ENCODE data around the gene AP1B1. TPM values are rescaled to one million over a fixed set of nuclear protein-coding genes. Genes with fewer than 3 reads are reported as not detected.

The AP1B1 gene
- total and polyA plus RNA-seq, 2 donors = 33.0 to 33.2 TPM

DNA sequence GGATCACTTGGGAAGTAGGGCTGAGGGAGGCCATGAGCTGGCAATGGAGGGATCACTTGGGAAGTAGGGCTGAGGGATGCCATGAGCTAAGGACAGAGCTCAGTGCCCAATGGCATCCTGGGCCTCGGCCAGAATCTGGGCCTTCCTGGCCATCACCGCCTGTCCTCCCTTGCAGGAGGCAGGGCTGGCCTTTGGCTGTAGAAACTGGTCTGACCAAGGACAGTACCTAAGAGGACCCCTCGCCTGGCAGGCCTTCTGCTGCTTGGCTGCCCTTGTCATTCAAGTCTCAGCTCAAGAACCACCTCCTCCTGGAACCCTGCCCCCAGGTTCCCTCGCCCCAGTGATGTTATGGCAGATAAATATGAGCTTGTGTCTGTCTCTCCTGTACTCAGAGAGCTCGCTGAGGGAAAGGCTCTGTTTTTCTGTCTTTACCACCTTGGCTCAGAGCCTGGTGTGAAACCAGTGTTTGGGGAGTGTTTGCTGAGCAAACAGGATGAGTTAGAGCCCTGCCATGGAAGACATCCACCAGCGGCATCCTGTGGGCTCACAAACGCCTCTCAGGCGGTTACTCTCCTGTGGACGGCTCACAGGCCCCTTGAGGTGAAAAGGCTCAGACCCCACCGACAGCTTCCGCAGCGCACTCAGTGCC, 53.5 kb downstream of the AP1B1 start:
- Histone ChIP-seq H3K9me3 (ENCODE audit: control insufficient read depth in 2 of 2, insufficient read depth in 1 of 2, low read length in 1 of 2) (no peaks in the 10 kb centered on the region), H3K36me3 (ENCODE audit: control insufficient read depth in 2 of 2, insufficient read depth in 2 of 2, low read length in 1 of 2) (peaks cover 72 to 89% of the 10 kb centered on the region in 2 donors)
- 96% methylated on average over 12 of the region's 12 CpGs for WGBS

DNA sequence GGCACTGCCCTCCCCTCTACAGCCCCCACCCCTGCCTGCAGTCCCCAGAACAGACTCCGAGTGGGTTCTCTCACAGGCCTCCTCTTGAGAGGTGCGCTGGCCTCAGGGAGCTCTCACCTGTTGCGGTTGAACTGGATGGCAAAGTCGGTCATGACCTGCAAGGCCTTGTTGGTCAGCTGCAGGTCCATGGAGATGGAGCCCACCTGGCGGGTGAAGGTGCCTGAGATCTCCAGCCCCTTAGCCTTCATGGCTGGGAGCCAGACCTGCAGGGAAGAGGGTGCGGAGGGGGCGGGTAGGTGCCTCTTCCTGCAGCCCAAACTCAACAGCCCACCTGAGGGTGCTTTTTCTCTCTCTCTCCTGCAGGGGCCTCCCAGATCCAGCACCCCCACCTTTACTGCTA, 54.2 kb downstream of the AP1B1 start:
- Histone ChIP-seq H3K27ac (ENCODE audit: low read depth in 1 of 2, low read length in 1 of 2) (no peak overlapping the region), H3K4me3 (ENCODE audit: low read length in 2 of 2) (no peak overlapping the region), H3K27me3 (ENCODE audit: control insufficient read depth in 2 of 2, insufficient read depth in 1 of 2, low read length in 1 of 2) (no peaks in the 10 kb centered on the region), H3K4me1 (ENCODE audit: control insufficient read depth in 2 of 2, insufficient read depth in 2 of 2, low read length in 2 of 2) (no peaks in the 10 kb centered on the region), H3K9me3 (ENCODE audit: control insufficient read depth in 2 of 2, insufficient read depth in 1 of 2, low read length in 1 of 2) (no peaks in the 10 kb centered on the region), H3K36me3 (ENCODE audit: control insufficient read depth in 2 of 2, insufficient read depth in 2 of 2, low read length in 1 of 2) (peaks cover 72 to 87% of the 10 kb centered on the region in 2 donors)
- 98% methylated on average over 7 of the region's 7 CpGs for WGBS
- no peak for DNase-seq (ENCODE audit: low read depth in 6 of 9, low spot score in 9 of 9)

More for the DNA sequence above, 53.5 kb downstream of the AP1B1 start:
- Histone ChIP-seq H3K27ac (ENCODE audit: low read depth in 1 of 2, low read length in 1 of 2) (no peak overlapping the region), H3K4me3 (ENCODE audit: low read length in 2 of 2) (no peak overlapping the region), H3K4me1 (ENCODE audit: control insufficient read depth in 2 of 2, insufficient read depth in 2 of 2, low read length in 2 of 2) (no peaks in the 10 kb centered on the region), H3K27me3 (ENCODE audit: control insufficient read depth in 2 of 2, insufficient read depth in 1 of 2, low read length in 1 of 2) (no peaks in the 10 kb centered on the region)
- no peak for DNase-seq (ENCODE audit: low read depth in 6 of 9, low spot score in 9 of 9)

- H3K36me3 ChIP-seq (ENCODE audit: control insufficient read depth in 2 of 2, insufficient read depth in 2 of 2, low read length in 1 of 2) = peaks cover 73 to 87% of the 10 kb centered on the region in 2 donors
Measured at GRCh38 chr22:29332886-29333496, 55.4 kb downstream of the AP1B1 start.

GRCh38 chr22:29331658-29332300, 56.6 kb downstream of the AP1B1 start:
- H3K27ac ChIP-seq (ENCODE audit: low read depth in 1 of 2, low read length in 1 of 2) = no peak overlapping the region
- WGBS = 94% methylated on average over 14 of the region's 14 CpGs

More at GRCh38 chr22:29332886-29333496, 55.4 kb downstream of the AP1B1 start:
- 98% methylated on average over 8 of the region's 8 CpGs for WGBS
- Histone ChIP-seq H3K27me3 (ENCODE audit: control insufficient read depth in 2 of 2, insufficient read depth in 1 of 2, low read length in 1 of 2) (no peaks in the 10 kb centered on the region), H3K27ac (ENCODE audit: low read depth in 1 of 2, low read length in 1 of 2) (no peak overlapping the region), H3K9me3 (ENCODE audit: control insufficient read depth in 2 of 2, insufficient read depth in 1 of 2, low read length in 1 of 2) (no peaks in the 10 kb centered on the region), H3K4me3 (ENCODE audit: low read length in 2 of 2) (no peak overlapping the region), H3K4me1 (ENCODE audit: control insufficient read depth in 2 of 2, insufficient read depth in 2 of 2, low read length in 2 of 2) (no peaks in the 10 kb centered on the region)
- no peak for DNase-seq (ENCODE audit: low read depth in 6 of 9, low spot score in 9 of 9)

DNA sequence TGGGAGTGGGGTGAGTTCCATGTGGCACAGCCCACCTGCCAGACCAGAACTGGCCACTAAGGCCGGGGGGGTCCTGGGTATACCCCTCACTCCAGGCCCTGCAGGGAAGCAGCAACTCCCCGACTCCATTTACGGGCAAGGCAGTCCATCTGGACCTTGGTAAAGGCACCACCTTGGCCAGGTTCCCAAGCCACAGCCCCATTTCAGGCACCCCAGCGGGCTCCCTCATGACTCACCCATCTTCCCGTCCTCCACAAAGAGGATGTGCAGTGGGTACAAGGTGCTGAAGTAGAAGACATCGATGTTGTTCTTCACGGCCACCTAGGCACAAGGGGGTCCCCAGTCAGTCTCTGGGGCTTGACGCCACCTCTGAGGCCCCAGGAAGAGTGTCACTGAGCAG, 57.2 kb downstream of the AP1B1 start:
- no peaks in the 10 kb centered on the region for H3K4me1 ChIP-seq (ENCODE audit: control insufficient read depth in 2 of 2, insufficient read depth in 2 of 2, low read length in 2 of 2)
- H3K36me3 ChIP-seq (ENCODE audit: control insufficient read depth in 2 of 2, insufficient read depth in 2 of 2, low read length in 1 of 2) = peaks cover 63 to 84% of the 10 kb centered on the region in 2 donors
- no peak for DNase-seq (ENCODE audit: low read depth in 6 of 9, low spot score in 9 of 9)
- no peaks in the 10 kb centered on the region for H3K27me3 ChIP-seq (ENCODE audit: control insufficient read depth in 2 of 2, insufficient read depth in 1 of 2, low read length in 1 of 2)
- no peaks in the 10 kb centered on the region for H3K9me3 ChIP-seq (ENCODE audit: control insufficient read depth in 2 of 2, insufficient read depth in 1 of 2, low read length in 1 of 2)
- H3K4me3 ChIP-seq (ENCODE audit: low read length in 2 of 2) = no peak overlapping the region
- WGBS = 97% methylated on average over 8 of the region's 8 CpGs
- no peak overlapping the region for H3K27ac ChIP-seq (ENCODE audit: low read depth in 1 of 2, low read length in 1 of 2)

More at GRCh38 chr22:29331658-29332300, 56.6 kb downstream of the AP1B1 start:
- H3K9me3 ChIP-seq (ENCODE audit: control insufficient read depth in 2 of 2, insufficient read depth in 1 of 2, low read length in 1 of 2) = no peaks in the 10 kb centered on the region
- no peaks in the 10 kb centered on the region for H3K4me1 ChIP-seq (ENCODE audit: control insufficient read depth in 2 of 2, insufficient read depth in 2 of 2, low read length in 2 of 2)
- H3K36me3 ChIP-seq (ENCODE audit: control insufficient read depth in 2 of 2, insufficient read depth in 2 of 2, low read length in 1 of 2) = peaks cover 67 to 83% of the 10 kb centered on the region in 2 donors
- no peak overlapping the region for H3K4me3 ChIP-seq (ENCODE audit: low read length in 2 of 2)
- no peaks in the 10 kb centered on the region for H3K27me3 ChIP-seq (ENCODE audit: control insufficient read depth in 2 of 2, insufficient read depth in 1 of 2, low read length in 1 of 2)
- DNase-seq (ENCODE audit: low read depth in 6 of 9, low spot score in 9 of 9) = no peak

- DNase-seq (ENCODE audit: low read depth in 6 of 9, low spot score in 9 of 9) = no peak
- peaks cover 60 to 81% of the 10 kb centered on the region in 2 donors for H3K36me3 ChIP-seq (ENCODE audit: control insufficient read depth in 2 of 2, insufficient read depth in 2 of 2, low read length in 1 of 2)
- 93% methylated on average over 9 of the region's 9 CpGs for WGBS
- H3K9me3 ChIP-seq (ENCODE audit: control insufficient read depth in 2 of 2, insufficient read depth in 1 of 2, low read length in 1 of 2) = no peaks in the 10 kb centered on the region
- no peak overlapping the region for H3K4me3 ChIP-seq (ENCODE audit: low read length in 2 of 2)
- H3K4me1 ChIP-seq (ENCODE audit: control insufficient read depth in 2 of 2, insufficient read depth in 2 of 2, low read length in 2 of 2) = no peaks in the 10 kb centered on the region
- H3K27me3 ChIP-seq (ENCODE audit: control insufficient read depth in 2 of 2, insufficient read depth in 1 of 2, low read length in 1 of 2) = no peaks in the 10 kb centered on the region
- H3K27ac ChIP-seq (ENCODE audit: low read depth in 1 of 2, low read length in 1 of 2) = no peak overlapping the region
Measured at GRCh38 chr22:29330753-29331152, 57.6 kb downstream of the AP1B1 start.

DNA sequence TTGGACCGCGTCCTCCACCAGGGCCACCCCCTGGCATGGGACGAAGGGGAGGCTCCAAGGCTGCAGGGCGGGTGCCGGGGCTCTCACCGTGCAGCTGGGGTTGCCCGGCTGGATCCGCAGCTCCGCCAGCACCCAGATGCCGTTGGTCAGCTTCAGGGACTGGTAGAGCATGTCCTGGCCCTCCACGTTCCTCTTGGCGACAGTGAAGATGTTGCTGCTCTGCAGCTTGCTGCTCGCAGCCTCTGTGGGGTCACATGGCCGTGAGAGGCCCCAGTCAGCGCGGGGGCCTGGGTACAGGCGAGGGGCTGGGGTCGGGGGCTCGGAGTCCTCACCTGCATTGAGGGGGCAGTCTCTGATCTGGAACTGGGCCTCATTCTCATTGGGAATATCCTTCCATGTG, 58.1 kb downstream of the AP1B1 start:
- Histone ChIP-seq H3K9me3 (ENCODE audit: control insufficient read depth in 2 of 2, insufficient read depth in 1 of 2, low read length in 1 of 2) (no peaks in the 10 kb centered on the region), H3K4me1 (ENCODE audit: control insufficient read depth in 2 of 2, insufficient read depth in 2 of 2, low read length in 2 of 2) (no peaks in the 10 kb centered on the region), H3K27me3 (ENCODE audit: control insufficient read depth in 2 of 2, insufficient read depth in 1 of 2, low read length in 1 of 2) (no peaks in the 10 kb centered on the region), H3K36me3 (ENCODE audit: control insufficient read depth in 2 of 2, insufficient read depth in 2 of 2, low read length in 1 of 2) (peaks cover 57 to 76% of the 10 kb centered on the region in 2 donors), H3K27ac (ENCODE audit: low read depth in 1 of 2, low read length in 1 of 2) (no peak overlapping the region), H3K4me3 (ENCODE audit: low read length in 2 of 2) (no peak overlapping the region)
- 97% methylated on average over 19 of the region's 19 CpGs for WGBS
- no peak for DNase-seq (ENCODE audit: low read depth in 6 of 9, low spot score in 9 of 9)

DNA sequence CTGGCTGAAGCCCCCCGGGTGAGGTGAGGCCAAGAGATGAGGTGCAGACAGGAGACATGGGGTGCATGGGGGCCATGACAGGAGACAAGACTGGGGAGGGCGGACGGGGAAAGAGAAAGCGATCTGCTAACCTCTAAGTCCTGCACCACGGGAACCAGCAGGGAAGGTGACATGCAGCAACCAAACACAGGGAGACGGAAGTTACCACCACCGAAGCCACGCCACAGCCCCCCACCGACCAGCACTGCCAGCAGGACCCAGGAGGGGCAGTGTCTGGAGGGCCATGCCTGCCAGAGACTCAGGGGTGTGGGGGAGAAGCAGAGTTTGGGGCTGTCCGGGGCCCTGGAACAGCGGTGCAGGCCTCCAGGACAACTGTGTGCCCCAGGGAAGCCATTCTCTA, 58.8 kb downstream of the AP1B1 start:
- Histone ChIP-seq H3K4me1 (ENCODE audit: control insufficient read depth in 2 of 2, insufficient read depth in 2 of 2, low read length in 2 of 2) (no peaks in the 10 kb centered on the region), H3K27me3 (ENCODE audit: control insufficient read depth in 2 of 2, insufficient read depth in 1 of 2, low read length in 1 of 2) (no peaks in the 10 kb centered on the region), H3K4me3 (ENCODE audit: low read length in 2 of 2) (no peak overlapping the region), H3K36me3 (ENCODE audit: control insufficient read depth in 2 of 2, insufficient read depth in 2 of 2, low read length in 1 of 2) (peaks cover 52 to 69% of the 10 kb centered on the region in 2 donors), H3K27ac (ENCODE audit: low read depth in 1 of 2, low read length in 1 of 2) (no peak overlapping the region), H3K9me3 (ENCODE audit: control insufficient read depth in 2 of 2, insufficient read depth in 1 of 2, low read length in 1 of 2) (no peaks in the 10 kb centered on the region)
- WGBS = 97% methylated on average over 11 of the region's 11 CpGs
- no peak for DNase-seq (ENCODE audit: low read depth in 6 of 9, low spot score in 9 of 9)

Measured in thymus (tissue), 11 donors.